Measurements from ENCODE around the gene ANKRD29.

DNA sequence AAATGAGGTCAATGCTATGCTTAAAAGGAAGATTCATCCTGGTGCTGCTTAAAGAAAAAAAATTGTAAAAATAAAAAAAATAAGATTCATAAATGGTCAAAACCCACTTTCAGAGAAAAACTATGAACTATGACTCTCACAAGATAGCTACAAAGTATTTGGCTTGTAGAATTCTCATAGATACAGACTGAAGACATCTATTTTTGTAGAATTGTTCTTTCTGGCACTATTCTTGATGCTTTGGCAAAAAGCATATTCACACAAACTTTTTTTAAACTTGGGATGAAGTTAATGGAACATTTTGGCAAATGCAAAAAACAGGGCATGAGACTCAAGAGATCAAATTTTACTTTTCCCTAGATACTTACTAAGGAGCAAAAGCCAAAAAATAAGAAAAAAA lies 12.5 kb upstream of the ANKRD29 start:
- TF ChIP-seq CTCF (IDR thresholded peaks at IDR 0.05) (no peak), TAF1 (IDR thresholded peaks at IDR 0.05; ENCODE audit: borderline replicate concordance, low read depth, low read length) (no peak), RCOR1 (IDR thresholded peaks at IDR 0.05; ENCODE audit: low read length) (no peak), GABPA (IDR thresholded peaks at IDR 0.05; ENCODE audit: low read depth) (no peak), USF1 (IDR thresholded peaks at IDR 0.05; ENCODE audit: borderline replicate concordance, low read depth) (no peak), REST (IDR thresholded peaks at IDR 0.05; ENCODE audit: low read depth, low read length) (no peak), EZH2phosphoT487 (IDR thresholded peaks at IDR 0.05; ENCODE audit: borderline replicate concordance, low read depth) (no peak)

Data from SK-N-SH (cell line).